Kidney (tissue), 14 donors: ENCODE measurements around the gene PRKCZ. TPM values are rescaled to one million over a fixed set of nuclear protein-coding genes. Genes with fewer than 3 reads are reported as not detected.

Source experiments
- DNase-seq, 5 donors: peaks; one replicate each; pipeline ENCODE4 v3.0.0-alpha.2; 2013 to 2020
- FAIRE-seq: peaks from 2 replicates; lab custom pipeline; 2012; peaks lifted over from hg19 to GRCh38; lab: Jason Lieb, UNC
- H3K27ac ChIP-seq, 2 donors: one replicate each; pipeline ENCODE4 v1.7.0; 2013; ENCODE audit warnings: low read depth in 2 of 2, low read length in 2 of 2, inconsistent platforms in 1 of 2
- H3K27me3 ChIP-seq: one replicate; pipeline ENCODE4 v1.7.1; 2013; ENCODE audit warnings: low read length, inconsistent platforms; ENCODE audit not compliant: control insufficient read depth, insufficient read depth
- H3K36me3 ChIP-seq, 3 donors: one replicate each; pipeline versions ENCODE4 v1.7.0 to v1.7.1; 2013; ENCODE audit warnings: low read length in 3 of 3, control low read depth in 1 of 3, inconsistent platforms in 1 of 3; ENCODE audit not compliant: insufficient read depth in 3 of 3, control insufficient read depth in 2 of 3
- H3K4me1 ChIP-seq, 3 donors: one replicate each; pipeline versions ENCODE4 v1.7.0 to v1.7.1; 2013; ENCODE audit warnings: low read length in 3 of 3, inconsistent platforms in 1 of 3, low read depth in 1 of 3; ENCODE audit not compliant: control insufficient read depth in 2 of 3, insufficient read depth in 2 of 3
- H3K4me3 ChIP-seq, 3 donors: one replicate each; pipeline versions ENCODE4 v1.7.0 to v1.8.1; 2013; ENCODE audit warnings: low read length in 3 of 3, control low read depth in 1 of 3, inconsistent platforms in 1 of 3
- H3K9ac ChIP-seq, 3 donors: one replicate each; pipeline versions ENCODE4 v1.7.0 to v1.7.1; 2013; ENCODE audit warnings: low read length in 3 of 3, control low read depth in 1 of 3, inconsistent platforms in 1 of 3
- H3K9me3 ChIP-seq, 3 donors: one replicate each; pipeline versions ENCODE4 v1.7.0 to v1.7.1; 2013; ENCODE audit warnings: low read length in 3 of 3, control low read depth in 1 of 3, inconsistent platforms in 1 of 3; ENCODE audit not compliant: control insufficient read depth in 2 of 3, insufficient read depth in 1 of 3
- intact Hi-C: fragments of 100-400 bp; cut with DNase I; formaldehyde crosslinking; loops from one replicate; pipeline ENCODE4 v1.11.1; 2022
- polyA plus RNA-seq: library from polyadenylated mRNA; stranded (reverse); fragments of 350-450 nt; fragmentation: Illumina TruSeq; extraction: RNeasy Lipid Tissue Mini Kit (QIAGEN cat#74804); gene quantifications from one replicate; pipeline ENCODE4 v1.2.3, GENCODE V29; 2014; ENCODE audit warnings: low read depth, low replicate concordance; ENCODE audit not compliant: insufficient read depth
- total RNA-seq: library from RNA; stranded (reverse); fragmentation: NEBNext Ultra II Directional; extraction: Animal tissue kit (Norgen Biotek cat#: 25700); gene quantifications from one replicate; pipeline ENCODE4 v1.2.1, GENCODE V29; 2021
- TF ChIP-seq, protein P1 (sequence below): IDR thresholded peaks from 3 replicates; pipeline ENCODE4 v1.5.1; 2012; ENCODE audit warnings: mild to moderate bottlenecking, moderate library complexity, borderline replicate concordance; ENCODE audit not compliant: insufficient read depth; ENCODE audit errors: extremely low read depth
- donor health status: control.
- donor health status: control.
- donor health status: control.
- donor health status: control.
- donor health status: control.
- donor health status: DM: yes; HTN: yes; CAD: no.
- donor health status: Normal renal cell carcinoma (clear cell type).

The PRKCZ gene
- total and polyA plus RNA-seq, 2 donors from 2014 or later: 24.7 to 42.4 TPM

DNA sequence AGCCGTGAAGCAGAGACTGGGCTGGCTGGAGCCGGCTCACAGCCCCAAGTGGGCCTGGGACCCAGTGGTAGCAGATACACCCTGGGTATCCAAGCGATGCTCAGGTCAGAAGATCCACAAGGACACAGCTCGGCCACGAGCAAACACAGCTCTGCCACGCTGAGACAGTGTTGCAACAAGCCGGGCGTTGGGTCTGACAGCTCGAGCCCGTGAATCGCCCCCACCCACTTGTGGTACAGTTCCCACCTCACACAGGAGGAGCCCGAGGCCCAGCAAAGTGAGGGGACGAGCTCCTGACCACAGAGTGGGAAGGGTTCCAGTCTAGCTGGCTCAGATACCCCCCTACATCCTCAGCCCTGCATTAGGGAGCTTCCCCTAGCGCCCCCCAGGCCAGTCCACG is 8.9 kb upstream of the PRKCZ start:
- Histone ChIP-seq H3K27me3 (no peaks in the 10 kb centered on the region), H3K4me1 (peaks cover 0 to 13% (median 2%) of the 10 kb centered on the region in 3 donors), H3K9ac (no peak overlapping the region), H3K27ac (no peak overlapping the region), H3K9me3 (no peaks in the 10 kb centered on the region), H3K36me3 (no peaks in the 10 kb centered on the region), H3K4me3 (no peak overlapping the region)
- TF ChIP-seq, protein P1, sequence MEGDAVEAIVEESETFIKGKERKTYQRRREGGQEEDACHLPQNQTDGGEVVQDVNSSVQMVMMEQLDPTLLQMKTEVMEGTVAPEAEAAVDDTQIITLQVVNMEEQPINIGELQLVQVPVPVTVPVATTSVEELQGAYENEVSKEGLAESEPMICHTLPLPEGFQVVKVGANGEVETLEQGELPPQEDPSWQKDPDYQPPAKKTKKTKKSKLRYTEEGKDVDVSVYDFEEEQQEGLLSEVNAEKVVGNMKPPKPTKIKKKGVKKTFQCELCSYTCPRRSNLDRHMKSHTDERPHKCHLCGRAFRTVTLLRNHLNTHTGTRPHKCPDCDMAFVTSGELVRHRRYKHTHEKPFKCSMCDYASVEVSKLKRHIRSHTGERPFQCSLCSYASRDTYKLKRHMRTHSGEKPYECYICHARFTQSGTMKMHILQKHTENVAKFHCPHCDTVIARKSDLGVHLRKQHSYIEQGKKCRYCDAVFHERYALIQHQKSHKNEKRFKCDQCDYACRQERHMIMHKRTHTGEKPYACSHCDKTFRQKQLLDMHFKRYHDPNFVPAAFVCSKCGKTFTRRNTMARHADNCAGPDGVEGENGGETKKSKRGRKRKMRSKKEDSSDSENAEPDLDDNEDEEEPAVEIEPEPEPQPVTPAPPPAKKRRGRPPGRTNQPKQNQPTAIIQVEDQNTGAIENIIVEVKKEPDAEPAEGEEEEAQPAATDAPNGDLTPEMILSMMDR: no peak
- DNase-seq (peak in 1 of 5 donors; percentile 68), FAIRE-seq (no peak)
- intact Hi-C loops: loop anchor here (10.0 kb wide), 1 partner anchor 87 kb away; no protein-coding TSS in a partner anchor

DNA sequence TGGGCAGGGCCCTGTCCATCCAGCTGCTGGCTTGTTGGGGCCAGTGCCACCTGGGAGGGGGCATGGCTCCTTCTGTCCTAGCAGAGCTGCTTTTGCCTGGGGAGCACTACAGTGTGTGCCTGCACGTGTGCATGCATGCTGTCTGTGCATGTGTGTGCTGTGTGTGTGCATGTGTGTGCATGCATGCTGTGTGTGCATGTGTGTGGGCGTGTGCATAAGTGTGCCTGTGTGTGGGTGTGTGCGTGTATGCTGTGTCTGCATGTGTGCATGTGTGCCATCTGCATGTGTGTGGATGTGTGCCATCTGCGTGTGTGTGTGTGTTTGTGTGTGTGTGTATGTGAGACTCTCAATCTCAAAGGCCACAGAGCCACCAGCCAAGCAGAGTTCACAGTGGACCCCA is 8.3 kb upstream of the PRKCZ start:
- TF ChIP-seq, protein P1: no peak
- Histone ChIP-seq H3K4me1 (peaks cover 0 to 13% (median 2%) of the 10 kb centered on the region in 3 donors), H3K36me3 (no peaks in the 10 kb centered on the region), H3K9me3 (no peaks in the 10 kb centered on the region), H3K27ac (no peak overlapping the region), H3K9ac (no peak overlapping the region), H3K4me3 (no peak overlapping the region), H3K27me3 (no peaks in the 10 kb centered on the region)
- FAIRE-seq: no peak
- DNase-seq: no peak
- intact Hi-C loops: loop anchor here (10.0 kb wide), 1 partner anchor 87 kb away; no protein-coding TSS in a partner anchor

DNA sequence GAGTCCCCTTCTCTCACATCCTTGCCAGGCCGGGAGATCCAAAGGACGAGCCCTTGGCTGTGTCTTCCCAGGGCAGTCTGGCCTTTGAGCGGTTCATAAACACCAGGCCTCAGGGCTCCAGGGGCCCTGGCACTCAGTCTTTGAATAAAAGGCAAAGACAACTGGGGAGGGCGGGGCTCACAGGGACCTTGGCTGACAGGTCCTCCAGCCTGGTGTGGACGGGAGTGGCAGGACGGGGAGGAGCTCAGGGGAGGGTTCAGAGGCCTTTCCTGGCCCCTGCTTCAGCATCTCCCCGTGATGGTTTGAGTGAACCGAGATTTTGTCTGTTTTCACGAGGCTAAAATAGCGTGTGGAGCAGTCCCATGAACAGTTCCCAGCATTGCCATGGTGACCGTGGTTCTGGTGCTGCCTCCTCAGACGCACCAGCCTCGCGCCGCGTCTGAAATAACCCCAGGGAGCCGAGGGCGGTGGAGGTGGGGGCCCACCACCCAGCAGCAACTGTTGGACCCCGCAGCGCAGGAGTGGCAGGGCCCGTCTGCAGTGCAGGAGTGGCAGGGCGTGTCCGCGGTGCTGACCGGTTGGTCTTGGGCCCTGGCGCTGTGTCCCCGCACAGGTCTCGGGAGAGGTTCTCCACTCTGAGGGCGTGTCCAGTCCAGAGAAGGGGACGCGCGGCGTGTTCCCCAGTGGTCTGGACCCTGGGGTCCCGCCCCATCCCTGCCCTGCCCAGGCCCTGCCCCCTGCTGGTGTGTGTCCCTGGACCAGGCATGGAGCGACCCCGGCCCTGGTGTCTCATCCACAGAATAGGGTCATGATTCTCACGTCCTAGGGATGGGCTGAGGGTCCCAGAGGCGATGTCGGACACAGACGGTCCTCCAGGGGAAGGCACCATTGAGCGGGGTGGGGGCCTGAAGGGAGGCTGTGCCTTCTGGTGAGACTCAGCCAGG is 7.1 kb upstream of the PRKCZ start:
- intact Hi-C loops: loop anchor here (10.0 kb wide), 1 partner anchor 88 kb away; no protein-coding TSS in a partner anchor
- FAIRE-seq (no peak), DNase-seq (peak in 1 of 5 donors; percentile 51)
- TF ChIP-seq, protein P1: no peak
- peaks cover 0 to 13% (median 2%) of the 10 kb centered on the region in 3 donors for H3K4me1 ChIP-seq
- no peak overlapping the region for H3K9ac ChIP-seq
- H3K27ac ChIP-seq: no peak overlapping the region
- H3K36me3 ChIP-seq: no peaks in the 10 kb centered on the region
- no peak overlapping the region for H3K4me3 ChIP-seq
- no peaks in the 10 kb centered on the region for H3K9me3 ChIP-seq
- no peaks in the 10 kb centered on the region for H3K27me3 ChIP-seq
